ENCODE measurements around the gene RNASE8. TPM values are rescaled to one million over a fixed set of nuclear protein-coding genes. Genes with fewer than 3 reads are reported as not detected.

Gene RNASE8
- total RNA-seq, 1 donor from 2014 or later, result not detected

DNA sequence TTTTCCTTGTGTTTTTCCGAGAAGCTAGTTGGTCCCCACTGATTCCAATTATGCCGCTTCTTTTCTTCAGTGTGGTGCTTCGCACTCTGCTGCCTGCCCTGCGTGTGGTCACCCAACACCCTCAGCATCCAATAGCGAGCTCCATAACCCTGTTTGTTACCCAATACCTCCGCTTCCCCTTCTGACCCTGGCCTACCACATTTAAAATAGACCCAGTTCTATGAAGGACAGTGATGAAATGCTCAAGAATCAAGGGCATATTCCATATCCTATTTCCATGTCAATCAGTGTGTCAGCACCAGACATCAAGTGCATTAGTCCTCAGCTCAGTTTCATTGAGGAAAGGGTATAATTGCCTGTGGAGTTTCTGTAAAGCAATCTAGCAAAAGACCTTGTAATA is 42.3 kb upstream of the RNASE8 start:
- Histone ChIP-seq H3K4me3 (no peak overlapping the region), H3K4me1 (no peaks in the 10 kb centered on the region), H3K27me3 (peaks cover 19% of the 10 kb centered on the region), H3F3A (ENCODE audit: low read depth) (no peaks in the 10 kb centered on the region), H4K20me1 (ENCODE audit: low read depth) (no peaks in the 10 kb centered on the region), H3K4me2 (no peak overlapping the region), H3K9me3 (ENCODE audit: low read depth) (no peaks in the 10 kb centered on the region), H3K36me3 (no peaks in the 10 kb centered on the region), H2AFZ (replicated peaks) (no peak overlapping the region), H3K27ac (no peak overlapping the region), H3K9ac (no peak overlapping the region), H3K79me2 (ENCODE audit: low read depth) (no peaks in the 10 kb centered on the region)
- no peak for DNase-seq (ENCODE audit: low spot score)
- H3K4me1 Mint-ChIP-seq, result peaks cover 16% of the 10 kb centered on the region
- TF ChIP-seq EZH2 (IDR thresholded peaks at IDR 0.05) (no peak), EZH2phosphoT487 (IDR thresholded peaks at IDR 0.05) (no peak)
- TF ChIP-seq, protein P1, sequence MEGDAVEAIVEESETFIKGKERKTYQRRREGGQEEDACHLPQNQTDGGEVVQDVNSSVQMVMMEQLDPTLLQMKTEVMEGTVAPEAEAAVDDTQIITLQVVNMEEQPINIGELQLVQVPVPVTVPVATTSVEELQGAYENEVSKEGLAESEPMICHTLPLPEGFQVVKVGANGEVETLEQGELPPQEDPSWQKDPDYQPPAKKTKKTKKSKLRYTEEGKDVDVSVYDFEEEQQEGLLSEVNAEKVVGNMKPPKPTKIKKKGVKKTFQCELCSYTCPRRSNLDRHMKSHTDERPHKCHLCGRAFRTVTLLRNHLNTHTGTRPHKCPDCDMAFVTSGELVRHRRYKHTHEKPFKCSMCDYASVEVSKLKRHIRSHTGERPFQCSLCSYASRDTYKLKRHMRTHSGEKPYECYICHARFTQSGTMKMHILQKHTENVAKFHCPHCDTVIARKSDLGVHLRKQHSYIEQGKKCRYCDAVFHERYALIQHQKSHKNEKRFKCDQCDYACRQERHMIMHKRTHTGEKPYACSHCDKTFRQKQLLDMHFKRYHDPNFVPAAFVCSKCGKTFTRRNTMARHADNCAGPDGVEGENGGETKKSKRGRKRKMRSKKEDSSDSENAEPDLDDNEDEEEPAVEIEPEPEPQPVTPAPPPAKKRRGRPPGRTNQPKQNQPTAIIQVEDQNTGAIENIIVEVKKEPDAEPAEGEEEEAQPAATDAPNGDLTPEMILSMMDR (IDR thresholded peaks at IDR 0.05), result no peak
- no peaks in the 10 kb centered on the region for H3K9me3 Mint-ChIP-seq
- no peak overlapping the region for H3K27ac Mint-ChIP-seq
- H3K4me3 Mint-ChIP-seq, result no peak overlapping the region
- H3K27me3 Mint-ChIP-seq (ENCODE audit: insufficient read depth, low read depth), result peaks cover 2% of the 10 kb centered on the region
- H3K36me3 Mint-ChIP-seq, result peaks cover 4% of the 10 kb centered on the region

DNA sequence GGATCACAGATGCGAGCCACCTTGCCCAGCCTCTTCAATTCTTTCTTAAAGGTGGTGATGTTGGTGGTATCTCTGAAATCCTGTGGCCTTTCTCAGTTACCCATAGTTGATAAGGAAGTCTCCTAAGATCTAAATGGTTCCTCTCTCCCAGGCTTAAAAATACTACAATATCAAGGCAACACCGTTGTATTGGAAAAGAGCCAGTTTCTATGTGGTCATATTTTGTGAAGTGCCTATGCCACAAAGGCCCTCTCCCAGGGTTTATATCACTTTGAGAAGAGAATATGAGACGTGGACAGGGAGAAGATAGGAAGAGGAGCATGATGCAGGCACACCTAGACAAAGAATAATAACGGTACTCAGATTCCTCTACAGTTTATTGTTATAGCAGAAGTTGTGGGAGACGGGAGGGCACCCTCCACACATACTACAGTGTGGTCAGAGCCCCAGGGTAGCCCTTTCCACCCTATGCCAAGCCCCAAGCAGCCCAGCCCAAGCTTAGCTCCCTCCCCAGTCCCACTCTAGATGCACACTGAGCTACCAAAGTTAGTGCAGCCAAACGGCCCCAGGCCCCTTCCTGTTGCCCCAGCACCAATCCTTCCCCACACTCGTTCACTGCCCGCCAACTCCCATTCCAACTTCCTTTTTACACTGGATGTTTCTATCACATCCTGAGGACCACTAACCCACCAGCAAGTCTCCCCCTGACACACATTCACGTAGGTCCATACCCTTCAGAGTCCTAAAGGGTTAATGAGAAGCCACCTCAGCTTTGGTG is 41.0 kb upstream of the RNASE8 start:
- peaks cover 8% of the 10 kb centered on the region for H3K27me3 Mint-ChIP-seq (ENCODE audit: insufficient read depth, low read depth)
- H3K4me3 Mint-ChIP-seq, result no peak overlapping the region
- TF ChIP-seq EZH2 (IDR thresholded peaks at IDR 0.05) (no peak), EZH2phosphoT487 (IDR thresholded peaks at IDR 0.05) (no peak)
- TF ChIP-seq, protein P1 (IDR thresholded peaks at IDR 0.05), result no peak

DNA sequence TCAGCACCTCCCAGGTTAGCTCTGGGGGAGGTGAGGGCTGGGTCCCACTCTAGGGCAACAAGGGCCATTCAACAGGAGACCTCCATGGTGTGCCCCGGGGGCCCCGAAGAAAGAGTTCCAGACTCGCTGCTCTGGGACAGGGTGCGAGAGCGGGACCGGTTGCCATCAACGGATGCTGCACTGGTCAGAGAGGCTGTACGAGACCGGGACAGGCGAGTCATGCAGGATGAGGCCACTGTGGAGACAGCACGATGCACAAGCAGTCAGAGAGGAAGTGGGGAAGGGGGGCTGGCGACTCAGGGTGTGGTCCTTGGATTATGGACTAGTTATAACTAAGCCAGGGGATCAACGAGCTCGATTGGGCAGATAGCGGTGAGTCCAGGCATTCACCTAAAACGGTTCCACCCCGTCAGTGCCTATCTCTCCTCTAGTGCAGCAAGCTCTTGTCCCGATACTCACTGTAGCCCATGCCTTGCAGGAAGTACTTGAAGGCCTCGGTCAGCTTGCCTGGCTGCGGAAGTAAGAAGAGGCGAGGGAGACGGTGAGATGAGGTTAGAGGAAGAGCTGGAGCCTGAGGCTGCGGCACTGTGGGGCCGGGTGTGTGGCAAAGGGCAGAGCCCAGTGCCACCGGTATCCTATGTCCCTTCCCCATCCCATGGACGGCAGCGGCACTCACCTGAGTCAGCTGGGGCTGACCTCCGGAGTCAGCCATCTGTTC is 39.9 kb upstream of the RNASE8 start:
- Histone ChIP-seq H3K9me3 (ENCODE audit: low read depth) (no peaks in the 10 kb centered on the region), H3K4me3 (no peak overlapping the region), H3K27ac (no peak overlapping the region), H3K79me2 (ENCODE audit: low read depth) (no peaks in the 10 kb centered on the region), H3K27me3 (peaks cover 37% of the 10 kb centered on the region), H3K4me1 (no peaks in the 10 kb centered on the region), H3F3A (ENCODE audit: low read depth) (no peaks in the 10 kb centered on the region), H3K4me2 (no peak overlapping the region), H3K36me3 (no peaks in the 10 kb centered on the region), H3K9ac (no peak overlapping the region), H2AFZ (replicated peaks) (no peak overlapping the region), H4K20me1 (ENCODE audit: low read depth) (no peaks in the 10 kb centered on the region)
- Mint-ChIP-seq H3K4me1 (peaks cover 16% of the 10 kb centered on the region), H3K4me3 (no peak overlapping the region), H3K27me3 (ENCODE audit: insufficient read depth, low read depth) (peaks cover 8% of the 10 kb centered on the region), H3K9me3 (no peaks in the 10 kb centered on the region), H3K36me3 (peaks cover 7% of the 10 kb centered on the region), H3K27ac (no peak overlapping the region)
- no peak for TF ChIP-seq EZH2 (IDR thresholded peaks at IDR 0.05)
- no peak for TF ChIP-seq EZH2phosphoT487 (IDR thresholded peaks at IDR 0.05)
- TF ChIP-seq, protein P1 (IDR thresholded peaks at IDR 0.05), result no peak
- DNase-seq (ENCODE audit: low spot score), result no peak

More for the DNA sequence above, 41.0 kb upstream of the RNASE8 start:
- Histone ChIP-seq H2AFZ (replicated peaks) (no peak overlapping the region), H3F3A (ENCODE audit: low read depth) (no peaks in the 10 kb centered on the region), H4K20me1 (ENCODE audit: low read depth) (no peaks in the 10 kb centered on the region), H3K9ac (no peak overlapping the region), H3K27me3 (peaks cover 32% of the 10 kb centered on the region), H3K4me1 (no peaks in the 10 kb centered on the region), H3K36me3 (no peaks in the 10 kb centered on the region), H3K4me2 (no peak overlapping the region), H3K79me2 (ENCODE audit: low read depth) (no peaks in the 10 kb centered on the region), H3K9me3 (ENCODE audit: low read depth) (no peaks in the 10 kb centered on the region), H3K4me3 (no peak overlapping the region), H3K27ac (no peak overlapping the region)
- no peak for DNase-seq (ENCODE audit: low spot score)
- peaks cover 16% of the 10 kb centered on the region for H3K4me1 Mint-ChIP-seq
- H3K9me3 Mint-ChIP-seq, result no peaks in the 10 kb centered on the region
- peaks cover 4% of the 10 kb centered on the region for H3K36me3 Mint-ChIP-seq
- H3K27ac Mint-ChIP-seq, result no peak overlapping the region

All from neural progenitor cell (in vitro differentiated cells).